Measurements from ENCODE around the gene SLC4A4.

SLC4A4 gene

GRCh38 chr4:71296945-71297344 lies 41.9 kb upstream of the SLC4A4 start:
- Histone ChIP-seq H3K27ac (no peak overlapping the region), H3K4me3 (ENCODE audit: low read depth, low read length) (no peak overlapping the region), H3K9me3 (ENCODE audit: severe bottlenecking) (no peaks in the 10 kb centered on the region), H3K27me3 (ENCODE audit: insufficient read depth, low read depth, severe bottlenecking) (no peaks in the 10 kb centered on the region), H3K36me3 (no peaks in the 10 kb centered on the region)
- TF ChIP-seq CTCF (IDR thresholded peaks at IDR 0.05; ENCODE audit: low read depth, low read length) = no peak
- no peak for DNase-seq

DNA sequence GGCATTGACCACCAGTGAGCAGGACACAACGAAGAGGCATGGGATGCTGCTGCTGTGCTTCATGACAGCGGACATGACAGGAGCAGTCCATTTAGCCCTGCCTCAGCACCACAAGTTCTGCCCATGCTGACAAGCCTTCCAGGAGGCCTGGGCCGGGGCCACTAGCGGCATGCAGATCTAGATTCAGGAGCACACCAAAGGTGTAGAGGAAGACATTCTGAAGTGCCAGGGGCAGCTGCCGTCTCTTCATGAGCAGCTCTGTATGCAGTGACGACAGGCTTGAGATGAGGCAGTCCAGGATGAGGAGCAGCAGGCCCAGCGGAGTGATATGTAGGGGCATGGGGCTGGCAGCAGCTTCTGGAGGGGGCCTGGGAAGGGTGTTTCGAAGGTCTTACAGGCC lies 38.5 kb upstream of the SLC4A4 start:
- no peak for TF ChIP-seq CTCF (IDR thresholded peaks at IDR 0.05; ENCODE audit: low read depth, low read length)

DNA sequence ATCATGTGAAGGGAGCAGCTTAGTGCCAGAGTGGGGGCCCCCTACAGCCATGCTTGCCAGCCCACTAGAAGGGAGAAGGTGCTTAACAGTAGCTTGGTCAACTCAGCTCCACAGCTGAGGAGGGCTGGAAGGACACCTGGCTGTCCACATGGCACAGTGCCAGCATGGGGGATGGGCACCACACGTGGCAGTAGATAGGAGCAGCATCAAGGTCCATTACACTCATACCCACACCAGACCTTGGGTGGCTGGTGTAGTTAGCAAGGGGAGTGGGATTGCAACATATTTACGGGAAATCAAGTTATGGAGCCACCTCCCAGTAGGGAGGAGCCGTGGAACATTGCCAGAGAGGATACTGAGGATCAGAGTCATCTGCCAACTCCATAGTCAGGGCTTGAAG lies 37.9 kb upstream of the SLC4A4 start:
- no peak for DNase-seq

More for the DNA sequence above, 38.5 kb upstream of the SLC4A4 start:
- no peak overlapping the region for H3K4me3 ChIP-seq (ENCODE audit: low read depth, low read length)
- no peaks in the 10 kb centered on the region for H3K9me3 ChIP-seq (ENCODE audit: severe bottlenecking)
- H3K27me3 ChIP-seq (ENCODE audit: insufficient read depth, low read depth, severe bottlenecking) = no peaks in the 10 kb centered on the region
- no peaks in the 10 kb centered on the region for H3K36me3 ChIP-seq
- H3K27ac ChIP-seq = no peak overlapping the region
- no peak for DNase-seq

DNA sequence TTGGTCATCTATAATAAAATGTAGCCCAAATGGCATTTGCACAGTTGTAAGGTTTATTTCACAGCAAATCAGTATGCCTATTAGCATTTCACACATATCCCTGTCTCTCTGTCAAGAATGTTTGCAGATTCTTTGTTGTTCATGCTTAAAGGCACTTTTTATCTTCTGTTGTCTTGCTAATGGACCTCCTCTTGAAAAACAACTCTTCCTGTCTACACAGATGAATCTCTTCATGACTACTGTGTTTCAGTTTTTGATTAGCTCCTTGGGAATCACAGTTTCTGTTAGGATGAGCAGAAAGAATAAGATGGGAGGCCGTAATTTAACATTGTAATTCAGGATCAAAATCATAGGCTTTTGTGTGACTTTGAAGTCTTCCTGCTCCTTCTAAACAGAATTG lies 35.5 kb upstream of the SLC4A4 start:
- no peak for DNase-seq
- H3K27me3 ChIP-seq (ENCODE audit: insufficient read depth, low read depth, severe bottlenecking) = no peaks in the 10 kb centered on the region
- H3K36me3 ChIP-seq = no peaks in the 10 kb centered on the region
- no peak overlapping the region for H3K4me3 ChIP-seq (ENCODE audit: low read depth, low read length)
- TF ChIP-seq CTCF (IDR thresholded peaks at IDR 0.05; ENCODE audit: low read depth, low read length) = no peak
- H3K27ac ChIP-seq = no peak overlapping the region
- no peaks in the 10 kb centered on the region for H3K9me3 ChIP-seq (ENCODE audit: severe bottlenecking)

More for the DNA sequence above, 37.9 kb upstream of the SLC4A4 start:
- Histone ChIP-seq H3K9me3 (ENCODE audit: severe bottlenecking) (no peaks in the 10 kb centered on the region), H3K4me3 (ENCODE audit: low read depth, low read length) (no peak overlapping the region), H3K27ac (no peak overlapping the region), H3K27me3 (ENCODE audit: insufficient read depth, low read depth, severe bottlenecking) (no peaks in the 10 kb centered on the region), H3K36me3 (no peaks in the 10 kb centered on the region)
- no peak for TF ChIP-seq CTCF (IDR thresholded peaks at IDR 0.05; ENCODE audit: low read depth, low read length)

DNA sequence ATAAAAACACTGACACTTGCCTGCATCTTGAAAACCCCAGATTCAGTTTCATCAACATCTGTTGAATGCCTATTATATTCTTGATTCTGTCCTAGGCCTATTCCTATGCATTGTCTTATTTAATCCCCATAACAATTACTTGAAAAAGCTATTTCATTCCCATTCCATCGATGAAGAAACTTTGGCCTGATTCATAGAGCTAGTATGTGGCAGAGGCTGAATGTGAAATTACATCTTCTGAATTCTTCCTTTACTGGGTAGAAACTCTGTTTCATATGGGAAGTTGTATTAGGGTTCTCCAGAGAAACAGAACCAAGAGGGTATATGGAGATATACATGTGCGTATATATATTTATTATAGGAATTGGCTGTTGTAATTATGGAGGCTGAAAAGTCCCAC lies 35.0 kb upstream of the SLC4A4 start:
- no peak overlapping the region for H3K27ac ChIP-seq
- DNase-seq = no peak
- no peak for TF ChIP-seq CTCF (IDR thresholded peaks at IDR 0.05; ENCODE audit: low read depth, low read length)

DNA sequence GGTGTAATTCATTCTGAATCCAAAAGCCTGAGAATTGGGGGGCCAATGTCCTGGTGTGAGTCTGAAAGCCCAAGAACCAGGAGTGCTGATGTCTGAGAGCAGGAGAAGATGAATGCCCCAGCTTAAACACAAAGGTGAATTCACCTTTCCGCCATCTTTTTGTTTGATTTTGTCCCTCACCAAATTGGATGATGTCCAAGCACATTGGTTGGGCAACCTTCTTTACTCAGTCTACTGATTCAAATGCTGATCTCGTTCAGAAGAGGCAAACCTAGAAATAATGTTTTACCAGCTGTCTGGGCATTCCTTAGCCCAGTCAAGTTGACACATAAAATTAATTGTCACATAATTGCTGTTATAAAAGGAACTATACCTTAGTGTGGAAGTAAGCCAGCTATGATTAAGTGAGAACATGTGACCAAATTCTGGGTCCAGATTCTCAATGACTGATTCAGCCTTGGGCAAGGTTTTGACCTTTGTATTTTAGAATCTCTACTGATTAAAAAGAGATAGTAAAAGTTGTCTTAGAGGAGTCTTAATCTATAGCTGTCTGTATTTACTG lies 34.5 kb upstream of the SLC4A4 start:
- Histone ChIP-seq H3K27me3 (ENCODE audit: insufficient read depth, low read depth, severe bottlenecking) (no peaks in the 10 kb centered on the region), H3K9me3 (ENCODE audit: severe bottlenecking) (no peaks in the 10 kb centered on the region), H3K4me3 (ENCODE audit: low read depth, low read length) (no peak overlapping the region), H3K36me3 (no peaks in the 10 kb centered on the region), H3K27ac (no peak overlapping the region)
- TF ChIP-seq CTCF (IDR thresholded peaks at IDR 0.05; ENCODE audit: low read depth, low read length) = no peak
- no peak for DNase-seq

More for the DNA sequence above, 35.0 kb upstream of the SLC4A4 start:
- H3K36me3 ChIP-seq = no peaks in the 10 kb centered on the region
- H3K4me3 ChIP-seq (ENCODE audit: low read depth, low read length) = no peak overlapping the region
- no peaks in the 10 kb centered on the region for H3K9me3 ChIP-seq (ENCODE audit: severe bottlenecking)
- no peaks in the 10 kb centered on the region for H3K27me3 ChIP-seq (ENCODE audit: insufficient read depth, low read depth, severe bottlenecking)

Data from WERI-Rb-1 (cell line).